Measurements from ENCODE around the gene AEBP1. TPM values are rescaled to one million over a fixed set of nuclear protein-coding genes. Genes with fewer than 3 reads are reported as not detected.

Gene AEBP1
- total RNA-seq, 1 donor from 2014 or later, result 22.2 TPM

GRCh38 chr7:44145969-44146911, 42.1 kb downstream of the AEBP1 start:
- H3K36me3 Mint-ChIP-seq (ENCODE audit: low read depth, unreplicated experiment), result no peaks in the 10 kb centered on the region
- H3K4me1 Mint-ChIP-seq (ENCODE audit: unreplicated experiment), result no peaks in the 10 kb centered on the region
- H3K4me3 Mint-ChIP-seq (ENCODE audit: unreplicated experiment), result no peak overlapping the region
- H3K9me3 Mint-ChIP-seq (ENCODE audit: unreplicated experiment), result no peaks in the 10 kb centered on the region
- peaks cover 11% of the 10 kb centered on the region for H3K27me3 Mint-ChIP-seq (ENCODE audit: unreplicated experiment)
- DNase-seq (ENCODE audit: low spot score), result peak; percentile 59
- H3K27ac Mint-ChIP-seq (ENCODE audit: unreplicated experiment), result no peak overlapping the region
- no peak for TF ChIP-seq CTCF (IDR thresholded peaks at IDR 0.05; ENCODE audit: unreplicated experiment)

- no peaks in the 10 kb centered on the region for H3K36me3 Mint-ChIP-seq (ENCODE audit: low read depth, unreplicated experiment)
- H3K27ac Mint-ChIP-seq (ENCODE audit: unreplicated experiment), result no peak overlapping the region
- no peaks in the 10 kb centered on the region for H3K9me3 Mint-ChIP-seq (ENCODE audit: unreplicated experiment)
- H3K4me1 Mint-ChIP-seq (ENCODE audit: unreplicated experiment), result no peaks in the 10 kb centered on the region
- no peak overlapping the region for H3K4me3 Mint-ChIP-seq (ENCODE audit: unreplicated experiment)
- H3K27me3 Mint-ChIP-seq (ENCODE audit: unreplicated experiment), result peaks cover 12% of the 10 kb centered on the region
- no peak for DNase-seq (ENCODE audit: low spot score)
- TF ChIP-seq CTCF (IDR thresholded peaks at IDR 0.05; ENCODE audit: unreplicated experiment), result no peak
Observed at GRCh38 chr7:44147026-44147991, 43.2 kb downstream of the AEBP1 start.

GRCh38 chr7:44148166-44148565, 44.0 kb downstream of the AEBP1 start:
- TF ChIP-seq CTCF (IDR thresholded peaks at IDR 0.05; ENCODE audit: unreplicated experiment), result no peak
- Mint-ChIP-seq H3K27ac (ENCODE audit: unreplicated experiment) (no peak overlapping the region), H3K27me3 (ENCODE audit: unreplicated experiment) (peaks cover 12% of the 10 kb centered on the region), H3K9me3 (ENCODE audit: unreplicated experiment) (no peaks in the 10 kb centered on the region), H3K36me3 (ENCODE audit: low read depth, unreplicated experiment) (no peaks in the 10 kb centered on the region), H3K4me3 (ENCODE audit: unreplicated experiment) (no peak overlapping the region), H3K4me1 (ENCODE audit: unreplicated experiment) (no peaks in the 10 kb centered on the region)
- DNase-seq (ENCODE audit: low spot score), result no peak

GRCh38 chr7:44148961-44149536, 44.9 kb downstream of the AEBP1 start:
- H3K36me3 Mint-ChIP-seq (ENCODE audit: low read depth, unreplicated experiment), result no peaks in the 10 kb centered on the region
- peaks cover 9% of the 10 kb centered on the region for H3K27me3 Mint-ChIP-seq (ENCODE audit: unreplicated experiment)
- H3K9me3 Mint-ChIP-seq (ENCODE audit: unreplicated experiment), result no peaks in the 10 kb centered on the region
- no peaks in the 10 kb centered on the region for H3K4me1 Mint-ChIP-seq (ENCODE audit: unreplicated experiment)
- H3K27ac Mint-ChIP-seq (ENCODE audit: unreplicated experiment), result no peak overlapping the region
- TF ChIP-seq CTCF (IDR thresholded peaks at IDR 0.05; ENCODE audit: unreplicated experiment), result no peak
- no peak for DNase-seq (ENCODE audit: low spot score)
- no peak overlapping the region for H3K4me3 Mint-ChIP-seq (ENCODE audit: unreplicated experiment)
